Neuron (in vitro differentiated cells): ENCODE data around the gene CHRNG.

Experiments
- H2AFZ ChIP-seq: one replicate; pipeline ENCODE4 v1.6.1; 2013; ENCODE audit warnings: low read depth, mild to moderate bottlenecking, inconsistent platforms, low read length, moderate library complexity
- H3K27me3 ChIP-seq: one replicate; pipeline ENCODE4 v1.6.1; 2013; ENCODE audit warnings: low read length; ENCODE audit not compliant: insufficient read depth
- H3K36me3 ChIP-seq: one replicate; pipeline ENCODE4 v1.6.1; 2013; ENCODE audit warnings: low read length; ENCODE audit not compliant: insufficient read depth
- H3K4me1 ChIP-seq: one replicate; pipeline ENCODE4 v1.6.1; 2013; ENCODE audit warnings: low read length; ENCODE audit not compliant: insufficient read depth
- H3K4me3 ChIP-seq: 2 replicates; pipeline ENCODE4 v1.5.1; 2013; ENCODE audit warnings: mild to moderate bottlenecking, low read length, moderate library complexity
- H3K9me3 ChIP-seq: one replicate; pipeline ENCODE4 v1.6.1; 2013; ENCODE audit warnings: low read length

The CHRNG gene

GRCh38 chr2:232537499-232537898 is 2.0 kb upstream of the CHRNG start:
- Histone ChIP-seq H2AFZ (no peak overlapping the region), H3K9me3 (peaks cover 3% of the 10 kb centered on the region), H3K36me3 (no peaks in the 10 kb centered on the region), H3K4me1 (no peaks in the 10 kb centered on the region), H3K4me3 (no peak overlapping the region), H3K27me3 (no peaks in the 10 kb centered on the region)

DNA sequence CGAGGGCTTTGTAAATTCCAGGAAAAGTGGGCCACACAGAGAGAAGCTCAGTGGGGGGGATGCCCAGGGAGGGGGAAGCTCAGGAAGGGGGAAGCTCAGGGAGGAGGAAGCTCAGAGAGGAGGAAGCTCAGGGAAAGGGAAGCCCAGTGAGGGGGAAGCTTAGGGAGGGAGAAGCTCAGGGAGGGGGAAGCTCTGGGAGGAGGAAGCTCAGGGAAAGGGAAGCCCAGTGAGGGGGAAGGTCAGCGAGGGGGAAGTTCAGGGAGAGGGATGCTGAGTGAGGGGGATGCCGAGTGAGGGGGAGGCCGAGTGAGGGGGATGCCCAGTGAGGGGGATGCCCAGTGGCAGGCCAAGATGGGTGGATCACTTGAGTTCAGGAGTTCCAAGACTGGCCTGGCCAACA is 821 bp upstream of the CHRNG start:
- H3K4me1 ChIP-seq, result no peaks in the 10 kb centered on the region
- H3K4me3 ChIP-seq, result no peak overlapping the region
- H3K9me3 ChIP-seq, result peaks cover 3% of the 10 kb centered on the region
- no peaks in the 10 kb centered on the region for H3K27me3 ChIP-seq
- H2AFZ ChIP-seq, result no peak overlapping the region
- H3K36me3 ChIP-seq, result no peaks in the 10 kb centered on the region

DNA sequence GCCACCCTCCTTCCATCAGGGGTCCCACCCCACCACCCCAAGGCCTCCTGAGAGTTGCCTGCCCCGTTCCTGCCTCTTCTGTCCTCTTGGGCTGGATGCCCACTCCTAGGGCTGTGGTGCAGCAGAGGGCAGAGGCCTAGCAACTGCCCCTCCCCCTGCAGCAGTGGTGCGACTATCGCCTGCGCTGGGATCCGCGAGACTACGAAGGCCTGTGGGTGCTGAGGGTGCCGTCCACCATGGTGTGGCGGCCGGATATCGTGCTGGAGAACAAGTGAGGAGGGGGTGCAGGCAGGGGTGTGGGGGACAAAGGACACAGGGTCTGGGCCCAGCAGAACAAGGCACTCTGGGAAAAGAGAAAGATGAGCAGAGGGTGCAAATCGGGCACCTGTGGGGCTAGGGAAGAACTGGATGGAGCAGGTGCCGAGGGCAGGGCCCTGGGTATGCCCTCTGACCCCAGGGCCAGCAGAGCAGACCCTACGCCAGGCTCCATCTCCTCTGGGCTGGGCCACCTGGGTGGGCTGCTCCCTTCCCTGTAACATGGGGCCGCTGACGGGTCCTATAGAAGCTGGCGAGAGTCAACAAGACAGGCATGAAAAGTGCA is 1.0 kb downstream of the CHRNG start:
- no peak overlapping the region for H3K4me3 ChIP-seq
- no peaks in the 10 kb centered on the region for H3K4me1 ChIP-seq
- peaks cover 3% of the 10 kb centered on the region for H3K9me3 ChIP-seq
- H2AFZ ChIP-seq, result no peak overlapping the region
- H3K36me3 ChIP-seq, result peaks cover 3% of the 10 kb centered on the region
- no peaks in the 10 kb centered on the region for H3K27me3 ChIP-seq

DNA sequence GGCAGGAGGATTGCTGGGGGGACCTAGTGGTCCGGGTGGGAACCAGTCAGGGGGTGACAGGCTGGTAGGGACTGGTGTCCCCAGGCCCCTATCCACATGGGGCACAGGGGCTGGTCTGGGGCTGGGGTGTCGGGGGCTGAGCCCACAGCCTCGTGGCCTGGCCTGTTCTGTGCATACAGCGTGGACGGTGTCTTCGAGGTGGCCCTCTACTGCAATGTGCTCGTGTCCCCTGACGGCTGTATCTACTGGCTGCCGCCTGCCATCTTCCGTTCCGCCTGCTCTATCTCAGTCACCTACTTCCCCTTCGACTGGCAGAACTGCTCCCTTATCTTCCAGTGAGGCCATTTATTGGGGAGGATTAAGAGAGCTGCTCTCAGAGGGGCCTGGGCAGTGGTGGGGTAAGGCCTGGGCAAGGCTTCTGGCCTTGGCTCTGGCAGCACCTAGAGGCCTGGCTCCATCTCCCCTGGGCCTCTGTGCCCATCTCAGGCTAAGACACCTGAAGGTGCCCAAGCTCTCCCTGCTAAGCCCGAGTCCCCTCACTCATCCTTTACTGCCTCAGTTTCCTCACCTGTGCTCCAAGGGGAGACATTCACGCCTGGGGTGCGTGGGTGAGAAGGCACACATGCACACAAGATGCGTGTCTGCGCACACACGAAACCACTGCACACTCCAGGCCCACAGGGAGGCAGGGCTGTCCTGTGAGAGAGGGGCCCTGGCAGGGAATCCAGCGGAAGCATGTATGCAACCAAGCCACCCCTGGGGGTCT is 1.9 kb downstream of the CHRNG start:
- H3K4me3 ChIP-seq, result no peak overlapping the region
- H3K36me3 ChIP-seq, result peaks cover 8% of the 10 kb centered on the region
- H3K4me1 ChIP-seq, result no peaks in the 10 kb centered on the region
- no peak overlapping the region for H2AFZ ChIP-seq
- peaks cover 4% of the 10 kb centered on the region for H3K9me3 ChIP-seq
- no peaks in the 10 kb centered on the region for H3K27me3 ChIP-seq

DNA sequence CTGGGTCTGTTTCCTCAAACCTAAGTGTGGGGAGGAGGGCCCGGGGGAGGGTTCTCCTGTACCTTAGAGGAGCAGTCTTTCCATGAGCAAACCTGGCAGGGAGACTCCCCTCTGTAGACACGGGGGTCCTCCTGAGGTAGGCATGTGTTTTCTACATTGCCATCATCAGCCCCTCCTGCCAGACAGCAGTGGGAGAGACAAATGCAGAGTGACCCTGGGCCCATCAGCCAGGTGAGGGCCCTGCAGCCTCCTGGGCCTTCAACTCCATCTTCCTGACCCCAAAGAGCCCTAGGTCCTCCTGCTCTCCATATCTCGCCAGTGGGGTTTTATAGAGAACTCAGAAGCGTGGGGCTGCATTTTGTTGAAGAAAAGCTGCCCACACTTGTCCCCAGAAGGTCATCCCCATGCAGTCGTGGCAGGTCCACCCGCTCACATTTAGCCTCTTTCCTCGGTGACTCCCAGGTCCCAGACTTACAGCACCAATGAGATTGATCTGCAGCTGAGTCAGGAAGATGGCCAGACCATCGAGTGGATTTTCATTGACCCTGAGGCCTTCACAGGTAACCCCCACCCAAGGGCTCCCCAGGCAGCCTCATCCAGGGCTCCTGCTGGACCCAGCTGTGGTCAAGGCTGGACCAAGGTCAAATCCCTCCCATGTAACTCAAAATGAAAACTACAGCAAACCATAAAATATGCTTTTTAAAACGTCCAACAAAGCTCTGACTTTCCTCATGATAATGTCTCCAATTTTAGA is 2.6 kb downstream of the CHRNG start:
- Histone ChIP-seq H3K4me1 (no peaks in the 10 kb centered on the region), H3K27me3 (no peaks in the 10 kb centered on the region), H3K9me3 (peaks cover 9% of the 10 kb centered on the region), H2AFZ (no peak overlapping the region), H3K36me3 (peaks cover 16% of the 10 kb centered on the region), H3K4me3 (no peak overlapping the region)

- H3K36me3 ChIP-seq, result peaks cover 22% of the 10 kb centered on the region
- H3K4me3 ChIP-seq, result no peak overlapping the region
- H3K9me3 ChIP-seq, result peaks cover 14% of the 10 kb centered on the region
- H2AFZ ChIP-seq, result no peak overlapping the region
- H3K4me1 ChIP-seq, result no peaks in the 10 kb centered on the region
- no peaks in the 10 kb centered on the region for H3K27me3 ChIP-seq
These were observed 3.4 kb downstream of the CHRNG start for GRCh38 chr2:232542715-232543467.

DNA sequence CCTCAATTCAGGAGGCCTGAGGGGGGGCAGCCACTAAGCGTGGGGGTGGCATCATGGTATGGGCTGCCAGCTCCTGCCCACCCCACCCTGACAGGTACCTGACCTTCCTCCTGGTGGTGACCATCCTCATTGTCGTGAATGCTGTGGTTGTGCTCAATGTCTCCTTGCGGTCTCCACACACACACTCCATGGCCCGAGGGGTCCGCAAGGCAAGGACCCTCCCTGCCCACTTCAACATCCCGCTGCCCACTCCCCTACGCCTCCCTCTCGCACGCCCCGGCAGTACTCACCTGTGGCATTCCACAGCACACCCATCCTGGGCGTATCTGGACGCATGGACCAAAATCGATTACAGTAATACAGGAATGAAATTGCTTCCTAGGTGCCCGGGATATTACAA is 4.0 kb downstream of the CHRNG start:
- no peak overlapping the region for H3K4me3 ChIP-seq
- peaks cover 16% of the 10 kb centered on the region for H3K9me3 ChIP-seq
- peaks cover 22% of the 10 kb centered on the region for H3K36me3 ChIP-seq

DNA sequence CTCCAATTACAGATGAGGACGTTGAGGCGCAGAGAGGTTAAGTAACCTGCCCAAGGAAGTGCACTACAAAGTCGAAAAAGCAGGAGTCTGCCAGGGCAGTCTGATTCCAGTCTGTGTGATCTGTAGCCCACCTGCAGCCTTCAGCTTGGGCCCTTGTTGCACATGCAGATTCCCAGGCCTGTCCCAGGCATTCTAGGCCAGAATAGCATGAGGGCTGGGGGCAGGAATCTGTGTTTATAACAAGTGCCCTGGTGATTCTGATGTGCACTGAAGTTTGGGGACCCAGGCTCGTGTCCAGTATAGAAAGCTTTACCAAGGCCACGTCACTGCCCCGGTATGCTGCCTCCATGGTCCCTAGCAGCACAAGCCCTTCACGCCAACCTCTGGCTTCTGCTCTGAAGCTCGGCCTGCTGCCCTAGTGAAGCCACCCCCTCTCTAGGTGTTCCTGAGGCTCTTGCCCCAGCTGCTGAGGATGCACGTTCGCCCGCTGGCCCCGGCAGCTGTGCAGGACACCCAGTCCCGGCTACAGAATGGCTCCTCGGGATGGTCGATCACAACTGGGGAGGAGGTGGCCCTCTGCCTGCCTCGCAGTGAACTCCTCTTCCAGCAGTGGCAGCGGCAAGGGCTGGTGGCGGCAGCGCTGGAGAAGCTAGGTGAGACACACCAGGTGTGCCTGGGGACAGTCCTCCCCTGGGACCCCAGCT is 4.6 kb downstream of the CHRNG start:
- no peaks in the 10 kb centered on the region for H3K27me3 ChIP-seq
- peaks cover 18% of the 10 kb centered on the region for H3K9me3 ChIP-seq
- H3K4me3 ChIP-seq, result no peak overlapping the region
- no peak overlapping the region for H2AFZ ChIP-seq
- peaks cover 22% of the 10 kb centered on the region for H3K36me3 ChIP-seq
- H3K4me1 ChIP-seq, result no peaks in the 10 kb centered on the region

More for the DNA sequence above, 4.0 kb downstream of the CHRNG start:
- no peak overlapping the region for H2AFZ ChIP-seq
- H3K4me1 ChIP-seq, result no peaks in the 10 kb centered on the region
- no peaks in the 10 kb centered on the region for H3K27me3 ChIP-seq

DNA sequence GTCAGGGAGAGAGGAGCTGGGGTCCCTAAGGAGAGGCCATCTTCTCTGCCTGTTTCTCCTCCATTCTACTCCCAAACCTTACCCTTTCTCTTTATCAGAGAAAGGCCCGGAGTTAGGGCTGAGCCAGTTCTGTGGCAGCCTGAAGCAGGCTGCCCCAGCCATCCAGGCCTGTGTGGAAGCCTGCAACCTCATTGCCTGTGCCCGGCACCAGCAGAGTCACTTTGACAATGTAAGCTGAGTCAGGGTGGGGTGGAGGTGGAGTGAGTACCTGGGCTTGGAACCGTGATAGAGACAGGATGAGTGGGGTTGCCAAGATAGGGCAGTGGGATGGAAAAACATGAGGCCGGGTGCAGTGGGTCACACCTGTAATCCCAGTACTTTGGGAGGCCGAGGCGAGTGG is 5.2 kb downstream of the CHRNG start:
- H3K27me3 ChIP-seq, result no peaks in the 10 kb centered on the region
- H3K4me3 ChIP-seq, result no peak overlapping the region
- H3K36me3 ChIP-seq, result peaks cover 22% of the 10 kb centered on the region
- H2AFZ ChIP-seq, result no peak overlapping the region
- H3K9me3 ChIP-seq, result peaks cover 18% of the 10 kb centered on the region
- H3K4me1 ChIP-seq, result no peaks in the 10 kb centered on the region

- no peak overlapping the region for H2AFZ ChIP-seq
- H3K4me3 ChIP-seq, result no peak overlapping the region
- peaks cover 22% of the 10 kb centered on the region for H3K36me3 ChIP-seq
- peaks cover 18% of the 10 kb centered on the region for H3K9me3 ChIP-seq
- no peaks in the 10 kb centered on the region for H3K4me1 ChIP-seq
- no peaks in the 10 kb centered on the region for H3K27me3 ChIP-seq
These were observed 6.3 kb downstream of the CHRNG start for GRCh38 chr2:232545511-232546375.

DNA sequence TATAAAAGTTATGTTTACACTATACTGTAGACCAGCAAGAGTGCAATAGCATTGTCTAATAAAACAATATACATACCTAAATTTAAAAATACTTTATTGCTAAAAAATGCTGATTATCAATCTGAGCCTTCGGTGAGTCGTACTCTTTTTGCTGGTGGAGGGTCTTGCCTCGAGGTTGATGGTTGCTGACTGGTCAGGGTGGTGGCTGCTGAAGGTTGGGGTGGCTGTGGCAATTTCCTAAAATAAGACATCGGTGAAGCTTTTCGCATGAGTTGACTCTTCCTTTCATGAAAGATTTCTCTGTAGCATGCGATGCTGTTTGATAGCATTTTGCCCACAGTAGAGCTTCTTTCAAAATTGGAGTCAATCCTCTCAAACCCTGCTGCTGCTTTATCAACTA is 8.5 kb downstream of the CHRNG start:
- Histone ChIP-seq H3K4me3 (no peak overlapping the region), H3K36me3 (peaks cover 27% of the 10 kb centered on the region), H3K27me3 (no peaks in the 10 kb centered on the region), H2AFZ (no peak overlapping the region), H3K9me3 (peaks cover 18% of the 10 kb centered on the region), H3K4me1 (peaks cover 9% of the 10 kb centered on the region)
